Esophagus muscularis mucosa (tissue), 4 donors: ENCODE results near the gene SDF2. TPM values are rescaled to one million over a fixed set of nuclear protein-coding genes. Genes with fewer than 3 reads are reported as not detected.

Experiments
- DNase-seq: peaks from one replicate; pipeline ENCODE4 v3.0.0-alpha.2; 2017; ENCODE audit errors: extremely low spot score
- H3K27ac ChIP-seq, 4 donors: fragments of 200-600 bp; sonication (generic); replicated peaks in 1 of 4; 1 replicate in 3 of 4; 2 replicates in 1 of 4; pipeline ENCODE4 v1.5.1; 2016 to 2019; ENCODE audit warnings: mild to moderate bottlenecking in 1 of 4
- H3K27me3 ChIP-seq, 4 donors: fragments of 200-600 bp; sonication (generic); one replicate each; pipeline versions ENCODE4 v1.5.1 to v1.6.0; 2016 to 2019
- H3K36me3 ChIP-seq, 4 donors: fragments of 200-600 bp; sonication (generic); one replicate each; pipeline ENCODE4 v1.5.1; 2016 to 2019
- H3K4me1 ChIP-seq, 4 donors: fragments of 200-600 bp; sonication (generic); one replicate each; pipeline ENCODE4 v1.5.1; 2016 to 2019
- H3K4me3 ChIP-seq, 4 donors: fragments of 200-600 bp; sonication (generic); 1 replicate in 2 of 4; 2 replicates in 2 of 4; pipeline ENCODE4 v1.5.1; 2016 to 2019; ENCODE audit warnings: mild to moderate bottlenecking in 4 of 4, moderate library complexity in 1 of 4
- H3K9me3 ChIP-seq, 4 donors: fragments of 200-600 bp; sonication (generic); 1 replicate in 3 of 4; 2 replicates in 1 of 4; pipeline ENCODE4 v1.5.1; 2016 to 2019
- EP300 ChIP-seq: sonication (generic); formaldehyde crosslinking; IDR thresholded peaks from one replicate; pipeline ENCODE4 v1.6.1; 2017; ENCODE audit warnings: antibody characterized with exemption
- POLR2A ChIP-seq: fragments of 450-650 bp; IDR thresholded peaks from one replicate; pipeline ENCODE4 v1.6.1; 2017; ENCODE audit warnings: antibody characterized with exemption, moderate library complexity, mild to moderate bottlenecking, low read depth
- POLR2AphosphoS5 ChIP-seq, 2 donors: sonication (generic); formaldehyde crosslinking; IDR thresholded peaks; one replicate each; pipeline ENCODE4 v1.6.1; 2017; ENCODE audit warnings: antibody characterized with exemption in 2 of 2
- whole genome bisulfite sequencing: methylation state at CpG from one replicate; pipeline ENCODE4 v1.1.5; 2018; 5-methylcytosine and 5-hydroxymethylcytosine counted together
- intact Hi-C: fragments of 100-400 bp; cut with DNase I; formaldehyde crosslinking; loops from one replicate; pipeline ENCODE4 v1.15.1; 2023
- total RNA-seq, 4 donors: library from RNA; depleted of rRNA; stranded (reverse); fragments of >200 nt; gene quantifications; one replicate each; pipeline versions ENCODE4 v1.1.0 to v1.2.1, GENCODE V29; 2016
- TF ChIP-seq, protein P1 (sequence below), 3 experiments: fragments of 200-600 bp in 2 of 3; fragments of 450-650 bp in 1 of 3; sonication (generic) in 2 of 3; IDR thresholded peaks; one replicate each; pipeline ENCODE4 v1.5.1; 2017 to 2019; ENCODE audit warnings: antibody characterized with exemption in 3 of 3, mild to moderate bottlenecking in 2 of 3, moderate library complexity in 1 of 3

Gene SDF2
- total RNA-seq, 4 donors from 2014 or later = 39.1 to 46.7 (median 42.6) TPM

DNA sequence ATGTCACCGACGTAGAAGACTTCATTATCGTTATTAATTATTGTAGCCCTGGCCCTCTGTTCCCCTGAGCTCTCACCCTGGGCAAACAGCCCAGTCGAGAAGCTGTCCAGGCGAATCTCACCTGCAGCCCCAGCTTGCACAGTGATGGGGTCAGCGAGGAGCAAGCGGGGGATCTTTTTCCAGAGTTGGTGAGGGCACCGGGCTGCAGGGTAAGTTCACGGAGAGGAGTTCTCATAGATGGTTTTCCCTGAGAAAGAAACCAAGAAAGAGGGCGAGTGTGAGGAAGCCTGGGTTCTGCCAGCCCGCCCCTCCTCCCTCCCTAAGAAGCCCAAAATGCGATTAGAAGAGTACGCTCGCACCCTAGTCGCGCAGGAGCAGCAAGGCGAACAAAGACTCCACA lies 63.3 kb downstream of the SDF2 start:
- Histone ChIP-seq H3K4me1 (peaks cover 13 to 20% (median 16%) of the 10 kb centered on the region in 4 donors), H3K9me3 (no peaks in the 10 kb centered on the region), H3K4me3 (peak overlapping the region; percentile 63 to 73 (median 66)), H3K27ac (peak overlapping the region; percentile 94 to 95 (median 94)), H3K36me3 (no peaks in the 10 kb centered on the region), H3K27me3 (no peaks in the 10 kb centered on the region)
- TF ChIP-seq, protein P1, sequence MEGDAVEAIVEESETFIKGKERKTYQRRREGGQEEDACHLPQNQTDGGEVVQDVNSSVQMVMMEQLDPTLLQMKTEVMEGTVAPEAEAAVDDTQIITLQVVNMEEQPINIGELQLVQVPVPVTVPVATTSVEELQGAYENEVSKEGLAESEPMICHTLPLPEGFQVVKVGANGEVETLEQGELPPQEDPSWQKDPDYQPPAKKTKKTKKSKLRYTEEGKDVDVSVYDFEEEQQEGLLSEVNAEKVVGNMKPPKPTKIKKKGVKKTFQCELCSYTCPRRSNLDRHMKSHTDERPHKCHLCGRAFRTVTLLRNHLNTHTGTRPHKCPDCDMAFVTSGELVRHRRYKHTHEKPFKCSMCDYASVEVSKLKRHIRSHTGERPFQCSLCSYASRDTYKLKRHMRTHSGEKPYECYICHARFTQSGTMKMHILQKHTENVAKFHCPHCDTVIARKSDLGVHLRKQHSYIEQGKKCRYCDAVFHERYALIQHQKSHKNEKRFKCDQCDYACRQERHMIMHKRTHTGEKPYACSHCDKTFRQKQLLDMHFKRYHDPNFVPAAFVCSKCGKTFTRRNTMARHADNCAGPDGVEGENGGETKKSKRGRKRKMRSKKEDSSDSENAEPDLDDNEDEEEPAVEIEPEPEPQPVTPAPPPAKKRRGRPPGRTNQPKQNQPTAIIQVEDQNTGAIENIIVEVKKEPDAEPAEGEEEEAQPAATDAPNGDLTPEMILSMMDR (IDR thresholded peaks at IDR 0.05) = no peak
- TF ChIP-seq EP300 (no peak), POLR2A (no peak), POLR2AphosphoS5 (IDR thresholded peaks at IDR 0.05) (no peak)
- DNase-seq = no peak
- intact Hi-C loops = loop anchor here (5.0 kb wide), 1 partner anchor 46 kb away; the partner anchor contains the start of gene UNC119
- 6% methylated on average over 13 of the region's 17 CpGs for WGBS

Other genes starting within 250 kb of the SDF2 start
- gene SLC13A2, start 188.3 kb downstream of the SDF2 start, total RNA-seq = not detected
- gene FOXN1, start 155.6 kb downstream of the SDF2 start, total RNA-seq = not detected
- gene UNC119, start 109.3 kb downstream of the SDF2 start, total RNA-seq = 10 to 100 TPM; 16.1 to 36.3 (median 23.2) TPM
- 10 to 100 TPM; 41.9 to 55.5 (median 47.2) TPM for gene PIGS, start 90.4 kb downstream of the SDF2 start, total RNA-seq
- gene ALDOC, start 85.0 kb downstream of the SDF2 start, total RNA-seq = 10 to 100 TPM; 21.6 to 49.5 (median 27.5) TPM
- gene SPAG5, start 62.9 kb downstream of the SDF2 start, total RNA-seq = 1 to 10 TPM in 1 of 4 donors, under 1 TPM in 3; 0.83 to 1.7 (median 0.97) TPM
- gene RSKR, start 47.7 kb downstream of the SDF2 start, total RNA-seq = 1 to 10 TPM; 2.3 to 4.2 (median 4.1) TPM
- 100 to 1,000 TPM in 2 of 4 donors, 10 to 100 TPM in 2; 90.0 to 127 (median 98.2) TPM for gene BLTP2, start 16.7 kb downstream of the SDF2 start, total RNA-seq
- 10 to 100 TPM; 57.3 to 84.4 (median 71.1) TPM for gene SUPT6H, start 299 bp upstream of the SDF2 start, total RNA-seq
- gene PROCA1, start 50.0 kb upstream of the SDF2 start, total RNA-seq = 1 to 10 TPM in 1 of 4 donors, under 1 TPM in 3; 0.50 to 2.1 (median 0.85) TPM
- gene RAB34, start 56.0 kb upstream of the SDF2 start, total RNA-seq = 100 to 1,000 TPM; 147 to 216 (median 202) TPM
- gene RPL23A, start 58.1 kb upstream of the SDF2 start, total RNA-seq = 100 to 1,000 TPM; 378 to 728 (median 558) TPM
- gene TLCD1, start 64.3 kb upstream of the SDF2 start, total RNA-seq = 1 to 10 TPM in 3 of 4 donors, not detected in 1; 1.0 to 1.5 (median 1.3) TPM
- gene NEK8, start 66.9 kb upstream of the SDF2 start, total RNA-seq = 1 to 10 TPM in 3 of 4 donors, under 1 TPM in 1; 0.83 to 2.1 (median 1.6) TPM
- 10 to 100 TPM in 2 of 4 donors, 1 to 10 TPM in 2; 4.6 to 12.6 (median 10.6) TPM for gene TRAF4, start 82.1 kb upstream of the SDF2 start, total RNA-seq
- gene FAM222B, start 180.9 kb upstream of the SDF2 start, total RNA-seq = 10 to 100 TPM; 15.9 to 48.1 (median 30.3) TPM
- 10 to 100 TPM; 24.5 to 38.0 (median 27.7) TPM for gene ERAL1, start 193.1 kb upstream of the SDF2 start, total RNA-seq
- 10 to 100 TPM; 60.2 to 94.8 (median 86.0) TPM for gene FLOT2, start 235.8 kb upstream of the SDF2 start, total RNA-seq
- gene DHRS13, start 241.2 kb upstream of the SDF2 start, total RNA-seq = 10 to 100 TPM in 1 of 4 donors, 1 to 10 TPM in 3; 3.7 to 14.2 (median 5.9) TPM